Liver (tissue), 9 donors: ENCODE results near the gene PSORS1C1. TPM values are rescaled to one million over a fixed set of nuclear protein-coding genes. Genes with fewer than 3 reads are reported as not detected.

Source experiments
- DNase-seq: peaks from one replicate; pipeline ENCODE4 v3.0.0-alpha.2; 2017; ENCODE audit warnings: low spot score
- H3K27ac ChIP-seq, 2 donors: one replicate each; pipeline ENCODE4 v1.7.0; 2013; ENCODE audit warnings: inconsistent platforms in 2 of 2, low read length in 2 of 2, control low read depth in 1 of 2, low read depth in 1 of 2, mild to moderate bottlenecking in 1 of 2
- H3K27me3 ChIP-seq, 4 donors: one replicate each; pipeline versions ENCODE4 v1.6.1 to v1.7.0; 2013; ENCODE audit warnings: low read length in 3 of 4, inconsistent platforms in 1 of 4, mild to moderate bottlenecking in 1 of 4, moderate library complexity in 1 of 4; ENCODE audit not compliant: control insufficient read depth in 4 of 4, insufficient read depth in 4 of 4
- H3K36me3 ChIP-seq, 4 donors: one replicate each; pipeline versions ENCODE4 v1.6.1 to v1.7.0; 2013; ENCODE audit warnings: low read length in 3 of 4, mild to moderate bottlenecking in 3 of 4, low read depth in 1 of 4, moderate library complexity in 1 of 4; ENCODE audit not compliant: control insufficient read depth in 4 of 4, insufficient read depth in 3 of 4
- H3K4me1 ChIP-seq, 4 donors: one replicate each; pipeline versions ENCODE4 v1.6.1 to v1.7.0; 2013; ENCODE audit warnings: low read length in 3 of 4, mild to moderate bottlenecking in 3 of 4, moderate library complexity in 1 of 4; ENCODE audit not compliant: control insufficient read depth in 4 of 4, insufficient read depth in 4 of 4
- H3K4me3 ChIP-seq, 3 donors: one replicate each; pipeline versions ENCODE4 v1.6.1 to v1.7.0; 2013; ENCODE audit warnings: low read length in 3 of 3, control low read depth in 1 of 3, low read depth in 1 of 3, mild to moderate bottlenecking in 1 of 3
- H3K9ac ChIP-seq, 2 donors: one replicate each; pipeline ENCODE4 v1.7.0; 2013; ENCODE audit warnings: low read length in 2 of 2, mild to moderate bottlenecking in 2 of 2, moderate library complexity in 2 of 2, control low read depth in 1 of 2, low read depth in 1 of 2
- H3K9me3 ChIP-seq, 4 donors: one replicate each; pipeline versions ENCODE4 v1.6.1 to v1.7.0; 2013; ENCODE audit warnings: low read length in 3 of 4; ENCODE audit not compliant: control insufficient read depth in 4 of 4
- ATF3 ChIP-seq: IDR thresholded peaks from 2 replicates; pipeline ENCODE4 v1.6.1; 2016; ENCODE audit warnings: antibody characterized with exemption
- CTCF ChIP-seq: fragments of 150-350 bp; IDR thresholded peaks from 2 replicates; pipeline ENCODE4 v1.5.1; 2017; ENCODE audit warnings: improper control_type of control experiment, low read depth, low read length; ENCODE audit not compliant: missing input control
- EGR1 ChIP-seq, 2 donors: IDR thresholded peaks; 2 replicates each; pipeline ENCODE4 v1.6.1; 2016 to 2018; ENCODE audit warnings: antibody characterized with exemption in 2 of 2, low read depth in 2 of 2
- FOXA1 ChIP-seq: IDR thresholded peaks from 2 replicates; pipeline ENCODE4 v1.6.1; 2016; ENCODE audit warnings: antibody characterized with exemption
- GABPA ChIP-seq, 2 donors: IDR thresholded peaks in 1 of 2; conservative IDR thresholded peaks in 1 of 2; 2 replicates each; pipeline ENCODE4 v1.6.1; 2016; ENCODE audit warnings: antibody characterized with exemption in 2 of 2, mild to moderate bottlenecking in 1 of 2, moderate library complexity in 1 of 2
- HNF4A ChIP-seq, 2 donors: conservative IDR thresholded peaks; 2 replicates each; pipeline ENCODE4 v1.6.1; 2016; ENCODE audit warnings: antibody characterized with exemption in 2 of 2, mild to moderate bottlenecking in 2 of 2
- HNF4G ChIP-seq: IDR thresholded peaks from 2 replicates; pipeline ENCODE4 v1.6.1; 2016; ENCODE audit warnings: antibody characterized with exemption
- JUND ChIP-seq, 2 donors: IDR thresholded peaks; 2 replicates each; pipeline ENCODE4 v1.6.1; 2016; ENCODE audit warnings: antibody characterized with exemption in 2 of 2
- MAX ChIP-seq: IDR thresholded peaks from 2 replicates; pipeline ENCODE4 v1.6.1; 2016; ENCODE audit warnings: antibody characterized with exemption
- NR2F2 ChIP-seq: IDR thresholded peaks from 2 replicates; pipeline ENCODE4 v1.6.1; 2016; ENCODE audit warnings: antibody characterized with exemption
- RAD21 ChIP-seq, 2 donors: IDR thresholded peaks; 2 replicates each; pipeline ENCODE4 v1.6.1; 2016; ENCODE audit warnings: antibody characterized with exemption in 2 of 2, mild to moderate bottlenecking in 2 of 2
- REST ChIP-seq: IDR thresholded peaks from 2 replicates; pipeline ENCODE4 v1.6.1; 2016; ENCODE audit warnings: antibody characterized with exemption, mild to moderate bottlenecking
- SP1 ChIP-seq: IDR thresholded peaks from 2 replicates; pipeline ENCODE4 v1.6.1; 2018; ENCODE audit warnings: antibody characterized with exemption, mild to moderate bottlenecking
- TAF1 ChIP-seq: conservative IDR thresholded peaks from 2 replicates; pipeline ENCODE4 v1.6.1; 2016; ENCODE audit warnings: antibody characterized with exemption, mild to moderate bottlenecking
- YY1 ChIP-seq: IDR thresholded peaks from 2 replicates; pipeline ENCODE4 v1.6.1; 2016; ENCODE audit warnings: antibody characterized with exemption, mild to moderate bottlenecking
- ZBTB33 ChIP-seq: IDR thresholded peaks from 2 replicates; pipeline ENCODE4 v1.6.1; 2016; ENCODE audit warnings: antibody characterized with exemption
- WGBS: extraction: QIAGEN DNeasy Blood & Tissue Kit; methylation state at CpG from one replicate; pipeline ENCODE4 v1.1.7; 2013; 5-methylcytosine and 5-hydroxymethylcytosine counted together
- polyA plus RNA-seq, 2 donors: library from polyadenylated mRNA; stranded (reverse) in 1 of 2; unstranded in 1 of 2; fragments of 200-250 nt in 1 of 2; fragments of >200 nt in 1 of 2; fragmentation: Nextera tagmentation in 1 of 2; extraction: Ambion mirVana in 1 of 2; gene quantifications; one replicate each; pipeline versions ENCODE4 v1.2.1 to v1.2.3, GENCODE V29; 2013 to 2015
- total RNA-seq, 2 donors: library from RNA; depleted of rRNA; stranded (reverse); fragments of >200 nt; gene quantifications; one replicate each; pipeline ENCODE4 v1.2.3, GENCODE V29; 2014
- donor health status: healthy.
- donor health status: healthy.
- donor health status: healthy.
- donor health status: healthy.
- donor health status: healthy.

PSORS1C1 gene
- total and polyA plus RNA-seq, 4 donors = under 0.01 to 0.08 TPM; not detected in 2

GRCh38 chr6:31098449-31098938 is 16.1 kb upstream of the PSORS1C1 start:
- Histone ChIP-seq H3K36me3 (no peaks in the 10 kb centered on the region), H3K9ac (no peak overlapping the region), H3K4me3 (no peak overlapping the region), H3K4me1 (no peaks in the 10 kb centered on the region), H3K27ac (no peak overlapping the region), H3K27me3 (no peaks in the 10 kb centered on the region), H3K9me3 (no peaks in the 10 kb centered on the region)
- DNase-seq = no peak
- WGBS = 94% methylated on average over 4 of the region's 4 CpGs
- TF ChIP-seq YY1 (no peak), REST (no peak), MAX (no peak), HNF4A (conservative IDR thresholded peaks at IDR 0.05) (no peak), FOXA1 (no peak), CTCF (no peak), RAD21 (IDR thresholded peaks at IDR 0.05) (no peak), JUND (IDR thresholded peaks at IDR 0.05) (no peak), ZBTB33 (no peak), ATF3 (no peak), SP1 (no peak)

GRCh38 chr6:31103136-31103535 is 11.5 kb upstream of the PSORS1C1 start:
- H3K9me3 ChIP-seq = no peaks in the 10 kb centered on the region
- H3K4me1 ChIP-seq = no peaks in the 10 kb centered on the region
- no peak overlapping the region for H3K4me3 ChIP-seq
- no peak overlapping the region for H3K27ac ChIP-seq
- 92% methylated on average over 2 of the region's 2 CpGs for WGBS
- DNase-seq = no peak
- H3K36me3 ChIP-seq = no peaks in the 10 kb centered on the region
- no peaks in the 10 kb centered on the region for H3K27me3 ChIP-seq
- H3K9ac ChIP-seq = no peak overlapping the region
- TF ChIP-seq HNF4A (conservative IDR thresholded peaks at IDR 0.05) (no peak), REST (no peak), YY1 (no peak), SP1 (no peak), TAF1 (no peak), RAD21 (IDR thresholded peaks at IDR 0.05) (no peak), HNF4G (no peak), ZBTB33 (no peak), EGR1 (IDR thresholded peaks at IDR 0.05; ENCODE audit: low read depth in 2 of 2) (no peak), ATF3 (no peak), GABPA (IDR thresholded peaks at IDR 0.05 in 1 of 2, conservative IDR thresholded peaks at IDR 0.05 in 1 of 2) (no peak), NR2F2 (no peak), JUND (IDR thresholded peaks at IDR 0.05) (no peak)
